Lower leg skin (tissue), 4 donors: Measurements from ENCODE around the gene CHST12. TPM values are rescaled to one million over a fixed set of nuclear protein-coding genes. Genes with fewer than 3 reads are reported as not detected.

Experiments
- DNase-seq, 2 donors: peaks; one replicate each; pipeline ENCODE4 v3.0.0-alpha.2; 2019; ENCODE audit warnings: low spot score in 2 of 2
- H3K4me3 ChIP-seq: fragments of 200-600 bp; sonication (generic); 2 replicates; pipeline ENCODE4 v1.5.1; 2017; ENCODE audit warnings: mild to moderate bottlenecking, low read depth; ENCODE audit not compliant: poor library complexity, severe bottlenecking
- POLR2A ChIP-seq, 2 donors: fragments of 450-650 bp; IDR thresholded peaks; one replicate each; pipeline ENCODE4 v1.6.1; 2016 to 2017; ENCODE audit warnings: antibody characterized with exemption in 2 of 2, mild to moderate bottlenecking in 1 of 2, moderate library complexity in 1 of 2
- WGBS, 2 donors: methylation state at CpG; one replicate each; pipeline ENCODE4 v1.1.5; 2018; 5-methylcytosine and 5-hydroxymethylcytosine counted together
- intact Hi-C: fragments of 100-400 bp; cut with DNase I; formaldehyde crosslinking; loops from one replicate; pipeline ENCODE4 v1.15.0; 2023; ENCODE audit warnings: low total_unique reads
- total RNA-seq, 4 donors: library from RNA; depleted of rRNA; stranded (reverse); fragments of >200 nt; gene quantifications; one replicate each; pipeline ENCODE4 v1.1.0, GENCODE V29; 2016
- TF ChIP-seq, protein P1 (sequence below), 3 donors: fragments of 450-650 bp; IDR thresholded peaks; one replicate each; pipeline ENCODE4 v1.5.1; 2016; ENCODE audit warnings: antibody characterized with exemption in 3 of 3, mild to moderate bottlenecking in 3 of 3, moderate library complexity in 2 of 3

The CHST12 gene
- total RNA-seq, 4 donors from 2014 or later: 23.7 to 34.3 (median 26.8) TPM

DNA sequence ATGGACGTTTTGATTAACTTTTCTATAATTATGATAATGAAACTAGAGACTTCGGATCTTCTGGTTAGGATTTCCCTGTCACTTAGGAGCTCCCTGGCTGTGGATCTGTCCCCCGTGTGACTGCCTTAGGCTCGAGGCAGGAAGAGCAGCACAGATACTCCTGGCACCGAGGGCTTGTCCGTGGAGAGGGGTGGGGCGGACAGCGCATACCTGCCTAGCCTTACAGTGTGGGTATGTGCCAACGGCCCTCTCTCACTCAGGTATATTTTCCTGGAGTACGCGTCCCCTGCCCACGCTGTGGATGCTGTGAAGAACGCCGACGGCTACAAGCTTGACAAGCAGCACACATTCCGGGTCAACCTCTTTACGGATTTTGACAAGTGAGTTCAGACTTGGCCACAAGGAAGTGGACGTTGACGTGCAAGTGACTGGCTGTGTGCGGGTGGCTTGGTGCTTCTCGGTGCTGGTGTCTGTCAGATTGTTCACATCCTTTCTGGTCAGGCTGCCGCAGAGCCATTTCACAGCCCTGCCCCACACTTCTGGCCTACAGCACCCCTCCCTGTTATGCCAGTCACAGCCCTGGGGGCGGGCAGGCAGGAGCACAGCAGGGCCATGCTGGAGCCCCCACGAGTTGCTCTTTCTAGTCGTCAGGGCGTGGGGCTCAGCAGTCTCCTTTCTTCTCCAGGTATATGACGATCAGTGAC, 40.9 kb upstream of the CHST12 start:
- no peak for TF ChIP-seq POLR2A (IDR thresholded peaks at IDR 0.05)
- TF ChIP-seq, protein P1, sequence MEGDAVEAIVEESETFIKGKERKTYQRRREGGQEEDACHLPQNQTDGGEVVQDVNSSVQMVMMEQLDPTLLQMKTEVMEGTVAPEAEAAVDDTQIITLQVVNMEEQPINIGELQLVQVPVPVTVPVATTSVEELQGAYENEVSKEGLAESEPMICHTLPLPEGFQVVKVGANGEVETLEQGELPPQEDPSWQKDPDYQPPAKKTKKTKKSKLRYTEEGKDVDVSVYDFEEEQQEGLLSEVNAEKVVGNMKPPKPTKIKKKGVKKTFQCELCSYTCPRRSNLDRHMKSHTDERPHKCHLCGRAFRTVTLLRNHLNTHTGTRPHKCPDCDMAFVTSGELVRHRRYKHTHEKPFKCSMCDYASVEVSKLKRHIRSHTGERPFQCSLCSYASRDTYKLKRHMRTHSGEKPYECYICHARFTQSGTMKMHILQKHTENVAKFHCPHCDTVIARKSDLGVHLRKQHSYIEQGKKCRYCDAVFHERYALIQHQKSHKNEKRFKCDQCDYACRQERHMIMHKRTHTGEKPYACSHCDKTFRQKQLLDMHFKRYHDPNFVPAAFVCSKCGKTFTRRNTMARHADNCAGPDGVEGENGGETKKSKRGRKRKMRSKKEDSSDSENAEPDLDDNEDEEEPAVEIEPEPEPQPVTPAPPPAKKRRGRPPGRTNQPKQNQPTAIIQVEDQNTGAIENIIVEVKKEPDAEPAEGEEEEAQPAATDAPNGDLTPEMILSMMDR (IDR thresholded peaks at IDR 0.05): no peak
- no peak overlapping the region for H3K4me3 ChIP-seq
- intact Hi-C loops: no loop called here
- no peak for DNase-seq
- 84 to 91% methylated on average over 27 of the region's 27 CpGs for WGBS, 2 donors

DNA sequence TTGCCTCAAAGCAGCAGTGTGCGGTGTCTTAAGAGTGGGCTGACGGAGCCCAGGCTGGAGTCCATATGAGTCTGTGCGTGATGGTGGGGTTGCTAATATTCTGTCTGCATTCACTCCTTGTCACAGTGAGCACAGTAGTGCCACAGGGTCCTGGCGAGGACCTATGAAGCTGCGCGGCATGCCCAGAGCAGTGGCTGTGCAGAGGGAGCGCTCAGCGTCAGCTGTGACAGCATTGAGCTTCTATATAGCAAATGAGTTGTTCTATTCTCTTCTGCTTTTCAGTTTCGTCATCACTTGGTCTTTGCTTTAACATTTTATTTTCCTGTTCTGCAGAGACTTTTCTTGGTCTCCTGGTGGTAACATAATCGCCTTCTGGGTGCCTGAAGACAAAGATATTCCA, 34.3 kb upstream of the CHST12 start:
- intact Hi-C loops: no loop called here
- no peak for TF ChIP-seq POLR2A (IDR thresholded peaks at IDR 0.05)
- TF ChIP-seq, protein P1 (IDR thresholded peaks at IDR 0.05): no peak
- 93 to 99% methylated on average over 10 of the region's 10 CpGs for WGBS, 2 donors
- no peak for DNase-seq
- H3K4me3 ChIP-seq: no peak overlapping the region

DNA sequence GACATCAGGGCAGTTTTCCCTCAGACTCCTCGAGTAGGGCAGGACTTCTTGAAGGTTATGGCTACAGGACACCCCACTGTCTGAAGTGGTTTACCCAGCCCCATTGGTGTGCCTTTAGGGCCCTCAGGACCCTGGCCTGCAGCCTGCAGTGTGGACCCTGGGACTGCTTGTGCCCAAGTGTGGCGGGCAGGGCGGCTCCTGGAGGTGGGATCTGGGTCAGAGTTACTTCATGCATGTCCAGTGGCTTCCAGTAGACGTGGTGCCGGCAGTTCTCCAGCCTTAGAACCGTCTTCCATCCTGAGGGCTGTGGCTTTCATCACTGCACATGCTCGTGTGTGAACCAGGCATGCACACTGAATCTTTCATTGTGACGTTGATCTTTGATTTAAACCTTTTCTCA, 32.1 kb upstream of the CHST12 start:
- DNase-seq: no peak
- no peak for TF ChIP-seq POLR2A (IDR thresholded peaks at IDR 0.05)
- TF ChIP-seq, protein P1 (IDR thresholded peaks at IDR 0.05): no peak
- no peak overlapping the region for H3K4me3 ChIP-seq
- 92 to 96% methylated on average over 6 to 8 of the region's 8 CpGs for WGBS, 2 donors
- intact Hi-C loops: no loop called here

DNA sequence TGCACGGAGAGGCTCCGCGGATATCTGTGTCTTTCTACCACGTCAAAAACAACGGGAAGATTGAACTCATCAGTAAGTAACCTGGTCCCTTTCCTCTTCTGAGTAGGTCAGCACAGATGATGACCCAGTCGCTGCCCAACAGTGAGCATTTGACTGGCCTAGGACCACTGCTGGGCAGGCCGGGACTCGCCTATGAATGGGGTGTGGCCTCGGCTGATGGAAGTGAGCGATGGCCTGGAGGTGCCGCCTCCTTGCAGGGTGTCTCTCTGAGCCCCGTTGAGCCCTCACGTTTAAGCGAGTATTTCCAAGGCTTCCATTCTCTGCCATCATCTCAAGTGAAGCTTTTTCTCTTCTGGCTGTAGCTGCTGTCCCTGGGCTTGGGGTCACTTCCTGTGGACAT, 30.7 kb upstream of the CHST12 start:
- intact Hi-C loops: no loop called here
- no peak for DNase-seq
- 73 to 74% methylated on average over 14 of the region's 14 CpGs for WGBS, 2 donors
- H3K4me3 ChIP-seq: no peak overlapping the region
- no peak for TF ChIP-seq POLR2A (IDR thresholded peaks at IDR 0.05)
- TF ChIP-seq, protein P1 (IDR thresholded peaks at IDR 0.05): no peak

DNA sequence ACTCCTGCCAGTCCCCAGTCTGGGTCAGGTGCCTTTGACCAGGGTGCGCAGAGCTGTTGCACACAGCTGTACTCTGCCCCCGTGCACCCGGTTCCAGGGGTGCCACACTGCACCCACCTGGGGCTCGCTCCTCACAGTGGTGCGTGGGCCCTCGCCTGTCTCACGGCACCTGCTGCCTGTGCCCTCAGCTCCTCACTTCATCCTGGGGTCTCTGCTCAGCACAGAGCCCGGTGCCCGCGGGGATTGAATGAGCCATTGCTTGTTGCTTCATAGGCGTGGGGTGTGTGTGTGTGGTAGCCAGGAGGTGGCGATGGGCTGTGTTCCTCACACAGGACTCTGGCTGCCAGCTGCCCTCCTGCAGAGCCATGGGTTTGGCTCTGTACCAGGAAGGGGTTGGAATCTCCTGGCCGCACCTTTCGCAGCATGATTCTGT, 30.3 kb upstream of the CHST12 start:
- WGBS, 2 donors: 76 to 86% methylated on average over 10 to 14 of the region's 14 CpGs
- TF ChIP-seq POLR2A (IDR thresholded peaks at IDR 0.05): no peak
- TF ChIP-seq, protein P1 (IDR thresholded peaks at IDR 0.05): no peak
- DNase-seq: no peak
- intact Hi-C loops: no loop called here
- H3K4me3 ChIP-seq: no peak overlapping the region

DNA sequence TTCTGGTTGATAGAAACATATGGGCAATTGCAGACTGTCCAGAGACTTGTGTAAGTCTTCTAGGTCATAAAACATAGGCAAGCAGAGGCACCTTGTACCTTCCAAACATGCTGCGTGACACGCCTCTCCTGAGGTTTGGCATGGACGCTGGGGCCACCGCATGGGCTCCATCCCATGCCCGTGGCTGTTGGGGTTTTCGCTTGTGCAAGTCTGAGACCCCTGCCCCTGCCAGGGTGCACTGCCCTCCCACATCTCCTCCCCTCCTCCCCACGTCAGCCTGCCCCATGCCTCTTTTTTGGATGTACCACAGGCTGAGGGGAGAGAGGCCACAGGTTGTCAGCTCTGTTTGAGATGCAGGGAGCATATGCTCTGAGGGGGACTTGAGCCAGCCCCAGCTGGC, 29.8 kb upstream of the CHST12 start:
- DNase-seq: no peak
- TF ChIP-seq POLR2A (IDR thresholded peaks at IDR 0.05): no peak
- TF ChIP-seq, protein P1 (IDR thresholded peaks at IDR 0.05): no peak
- 58 to 91% methylated on average over 7 of the region's 7 CpGs for WGBS, 2 donors
- H3K4me3 ChIP-seq: no peak overlapping the region
- intact Hi-C loops: no loop called here
